SK-N-SH (cell line): ENCODE results near the gene SPTBN1. TPM values are rescaled to one million over a fixed set of nuclear protein-coding genes. Genes with fewer than 3 reads are reported as not detected.

ENCODE experiments used
- CTCF ChIA-PET: fragments of 300-600, 350-600 bp; formaldehyde crosslinking; extraction: SDS; loops from one replicate; lab custom pipeline; 2021; lab: Yijun Ruan, JAX
- POLR2A ChIA-PET: fragments of 350-600 bp; sonication (Branson Sonifier 250); formaldehyde crosslinking; extraction: SDS; loops from one replicate; lab custom pipeline; 2020; ENCODE audit warnings: antibody characterized with exemption, inconsistent platforms; lab: Yijun Ruan, JAX
- DNase-seq: peaks from one replicate; pipeline ENCODE4 v3.0.0; 2012
- H2AFZ ChIP-seq: fragments of 200-600 bp; sonication (generic); 2 replicates; pipeline ENCODE4 v1.8.1; 2016; ENCODE audit warnings: antibody characterized with exemption, mild to moderate bottlenecking, low read depth
- H3F3A ChIP-seq: fragments of 200-600 bp; sonication (generic); replicated peaks from 2 replicates; pipeline ENCODE3; 2016; ENCODE audit warnings: antibody characterized with exemption, mild to moderate bottlenecking; ENCODE audit not compliant: insufficient read depth
- H3K27ac ChIP-seq, 2 experiments: fragments of 200-500 bp in 1 of 2; fragments of 200-600 bp in 1 of 2; sonication (Bioruptor generic) in 1 of 2; sonication (generic), shearing (Covaris generic) in 1 of 2; 2 replicates each; pipeline versions ENCODE4 v1.5.1 to v1.6.1; 2014 to 2016; ENCODE audit warnings: low read depth in 2 of 2, inconsistent platforms in 1 of 2, low read length in 1 of 2, mild to moderate bottlenecking in 1 of 2, mixed read lengths in 1 of 2
- H3K27me3 ChIP-seq: fragments of 200-600 bp; sonication (generic), shearing (Covaris generic); 2 replicates; pipeline ENCODE4 v1.6.1; 2016; ENCODE audit warnings: mixed run types; ENCODE audit not compliant: insufficient read depth
- H3K36me3 ChIP-seq, 2 experiments: fragments of 200-500 bp in 1 of 2; fragments of 200-600 bp in 1 of 2; sonication (Bioruptor generic) in 1 of 2; sonication (generic) in 1 of 2; replicated peaks in 1 of 2; 2 replicates each; pipeline versions ENCODE3 to v1.5.1; 2014 to 2016; ENCODE audit warnings: low read length in 1 of 2, mild to moderate bottlenecking in 1 of 2; ENCODE audit not compliant: insufficient read depth in 2 of 2, control insufficient read depth in 1 of 2
- H3K4me1 ChIP-seq, 2 experiments: fragments of 200-500 bp in 1 of 2; fragments of 200-600 bp in 1 of 2; sonication (Bioruptor generic) in 1 of 2; sonication (generic), shearing (Covaris generic) in 1 of 2; 2 replicates each; pipeline versions ENCODE4 v1.5.1 to v1.6.1; 2014 to 2016; ENCODE audit warnings: low read depth in 1 of 2, low read length in 1 of 2, mixed run types in 1 of 2; ENCODE audit not compliant: insufficient read depth in 2 of 2, control insufficient read depth in 1 of 2
- H3K4me2 ChIP-seq: fragments of 200-600 bp; sonication (generic), shearing (Covaris generic); 2 replicates; pipeline ENCODE4 v1.6.1; 2017; ENCODE audit warnings: mixed run types
- H3K4me3 ChIP-seq, 2 experiments: fragments of 200-500 bp in 1 of 2; fragments of 200-600 bp in 1 of 2; sonication (Bioruptor generic) in 1 of 2; sonication (generic), shearing (Covaris generic) in 1 of 2; 2 replicates each; pipeline versions ENCODE4 v1.5.1 to v1.8.1; 2014 to 2016; ENCODE audit warnings: low read depth in 2 of 2, inconsistent platforms in 1 of 2, low read length in 1 of 2, mild to moderate bottlenecking in 1 of 2, mixed read lengths in 1 of 2, moderate library complexity in 1 of 2
- H3K79me2 ChIP-seq: fragments of 200-600 bp; sonication (generic); 2 replicates; pipeline ENCODE4 v1.8.1; 2017; ENCODE audit warnings: mild to moderate bottlenecking; ENCODE audit not compliant: insufficient read depth
- H3K9ac ChIP-seq: fragments of 200-600 bp; sonication (generic); 2 replicates; pipeline ENCODE4 v1.6.1; 2017; ENCODE audit warnings: mixed run types
- H3K9me2 ChIP-seq: fragments of 200-600 bp; sonication (generic); 2 replicates; pipeline ENCODE4 v1.6.1; 2017; ENCODE audit warnings: mixed run types
- H3K9me3 ChIP-seq: fragments of 200-600 bp; sonication (generic); 2 replicates; pipeline ENCODE4 v1.6.1; 2017; ENCODE audit warnings: mixed run types, mild to moderate bottlenecking, moderate library complexity
- H4K20me1 ChIP-seq: fragments of 200-600 bp; sonication (generic); 2 replicates; pipeline ENCODE4 v1.6.1; 2017; ENCODE audit warnings: mild to moderate bottlenecking, mixed run types; ENCODE audit not compliant: insufficient read depth
- CHD2 ChIP-seq: fragments of 150-350 bp; IDR thresholded peaks from 2 replicates; pipeline ENCODE4 v1.6.1; 2018; ENCODE audit warnings: low read length; ENCODE audit not compliant: partially characterized antibody
- ELF1 ChIP-seq: IDR thresholded peaks from 2 replicates; pipeline ENCODE4 v1.4.0; 2012
- EP300 ChIP-seq, 2 experiments: IDR thresholded peaks; 2 replicates each; pipeline versions ENCODE4 v1.4.0 to v1.6.1; 2012; ENCODE audit warnings: borderline replicate concordance in 1 of 2, low read depth in 1 of 2, low read length in 1 of 2
- FOSL2 ChIP-seq: IDR thresholded peaks from 2 replicates; pipeline ENCODE4 v1.4.0; 2012; ENCODE audit warnings: low read depth, mild to moderate bottlenecking, moderate library complexity, borderline replicate concordance
- FOXJ3 ChIP-seq: sonication (generic); formaldehyde crosslinking; IDR thresholded peaks from 2 replicates; pipeline ENCODE4 v1.5.1; 2020; ENCODE audit warnings: mild to moderate bottlenecking, missing genetic modification reagents
- JUND ChIP-seq: IDR thresholded peaks from 2 replicates; pipeline ENCODE4 v1.4.0; 2012
- MEF2A ChIP-seq: IDR thresholded peaks from 2 replicates; pipeline ENCODE4 v1.4.0; 2012; ENCODE audit warnings: low read depth, borderline replicate concordance
- NFIC ChIP-seq: IDR thresholded peaks from 2 replicates; pipeline ENCODE4 v1.4.0; 2012; ENCODE audit warnings: borderline replicate concordance
- RAD21 ChIP-seq: IDR thresholded peaks from 2 replicates; pipeline ENCODE4 v1.6.1; 2012; ENCODE audit warnings: mild to moderate bottlenecking, low read length
- RXRA ChIP-seq: IDR thresholded peaks from 2 replicates; pipeline ENCODE4 v1.4.0; 2012; ENCODE audit warnings: low read depth, mild to moderate bottlenecking, borderline replicate concordance
- SIN3A ChIP-seq: IDR thresholded peaks from 2 replicates; pipeline ENCODE4 v1.6.1; 2012; ENCODE audit warnings: low read depth, mild to moderate bottlenecking, low read length, moderate library complexity, borderline replicate concordance
- SMC3 ChIP-seq: IDR thresholded peaks from 2 replicates; pipeline ENCODE4 v1.6.1; 2012; ENCODE audit warnings: low read depth, low read length, improper control_type of control experiment
- TAF1 ChIP-seq: IDR thresholded peaks from 2 replicates; pipeline ENCODE4 v1.6.1; 2012; ENCODE audit warnings: low read depth, mild to moderate bottlenecking, low read length, moderate library complexity, borderline replicate concordance
- TCF12 ChIP-seq: IDR thresholded peaks from 2 replicates; pipeline ENCODE4 v1.4.0; 2012
- TEAD4 ChIP-seq: IDR thresholded peaks from 2 replicates; pipeline ENCODE4 v1.4.0; 2012; ENCODE audit warnings: mild to moderate bottlenecking, borderline replicate concordance; ENCODE audit not compliant: insufficient read depth
- YY1 ChIP-seq: IDR thresholded peaks from 2 replicates; pipeline ENCODE4 v1.4.0; 2012; ENCODE audit warnings: low read depth, mild to moderate bottlenecking
- WGBS: methylation state at CpG from one replicate; pipeline ENCODE4 v1.1.6; 2017; ENCODE audit warnings: low lambda C conversion rate; 5-methylcytosine and 5-hydroxymethylcytosine counted together
- polyA plus RNA-seq, 3 experiments: library from polyadenylated mRNA; depleted of rRNA; stranded (reverse); fragments of >200 nt; gene quantifications; 2 replicates each; pipeline ENCODE4 v1.2.3, GENCODE V29; 2012
- TF ChIP-seq, protein P1 (sequence below): IDR thresholded peaks from 2 replicates; pipeline ENCODE4 v1.4.0; 2012; ENCODE audit warnings: low read depth, borderline replicate concordance
- TF ChIP-seq, protein P2 (sequence below): IDR thresholded peaks from 2 replicates; pipeline ENCODE4 v1.4.0; 2012; ENCODE audit warnings: low read depth, borderline replicate concordance
- TF ChIP-seq, protein P3 (sequence below): IDR thresholded peaks from 2 replicates; pipeline ENCODE4 v1.4.0; 2012; ENCODE audit warnings: low read depth
- TF ChIP-seq, protein P4 (sequence below): fragments of 150-350 bp; IDR thresholded peaks from 2 replicates; pipeline ENCODE4 v1.6.1; 2016; ENCODE audit warnings: mild to moderate bottlenecking, low read depth, low read length
- TF ChIP-seq, protein P5 (sequence below): IDR thresholded peaks from 2 replicates; pipeline ENCODE4 v1.6.1; 2012; ENCODE audit warnings: mild to moderate bottlenecking, low read depth, low read length, moderate library complexity

SPTBN1 gene
- polyA plus RNA-seq, 1 of the 3 experiments (the other 2 are of a cell fraction): 29.1 TPM

DNA sequence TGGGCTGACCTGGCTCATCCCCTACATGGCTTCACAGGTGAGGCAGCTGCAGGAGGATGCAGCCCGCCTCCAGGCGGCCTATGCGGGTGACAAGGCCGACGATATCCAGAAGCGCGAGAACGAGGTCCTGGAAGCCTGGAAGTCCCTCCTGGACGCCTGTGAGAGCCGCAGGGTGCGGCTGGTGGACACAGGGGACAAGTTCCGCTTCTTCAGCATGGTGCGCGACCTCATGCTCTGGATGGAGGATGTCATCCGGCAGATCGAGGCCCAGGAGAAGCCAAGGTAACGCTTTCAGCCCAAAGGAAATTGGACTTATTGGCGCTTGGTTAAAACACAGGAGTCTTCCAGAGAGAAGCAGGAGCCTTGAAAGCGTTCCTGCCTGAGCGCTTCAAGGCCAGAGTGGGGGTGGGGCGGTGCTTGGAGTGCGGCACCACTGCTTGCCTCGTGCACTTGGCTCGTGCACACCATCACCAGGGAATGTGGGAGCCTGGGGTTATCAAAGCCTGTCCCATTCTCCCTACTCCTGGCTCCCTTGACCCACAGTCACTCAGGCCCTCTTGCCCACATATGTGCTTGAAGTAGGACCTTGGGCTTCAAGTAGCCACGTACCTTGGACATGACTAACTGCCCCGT, 197.6 kb downstream of the SPTBN1 start (continued):
- TF ChIP-seq, protein P1, sequence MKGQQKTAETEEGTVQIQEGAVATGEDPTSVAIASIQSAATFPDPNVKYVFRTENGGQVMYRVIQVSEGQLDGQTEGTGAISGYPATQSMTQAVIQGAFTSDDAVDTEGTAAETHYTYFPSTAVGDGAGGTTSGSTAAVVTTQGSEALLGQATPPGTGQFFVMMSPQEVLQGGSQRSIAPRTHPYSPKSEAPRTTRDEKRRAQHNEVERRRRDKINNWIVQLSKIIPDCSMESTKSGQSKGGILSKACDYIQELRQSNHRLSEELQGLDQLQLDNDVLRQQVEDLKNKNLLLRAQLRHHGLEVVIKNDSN: no peak
- TF ChIP-seq TCF12 (no peak), EP300 (IDR thresholded peaks at IDR 0.05; ENCODE audit: borderline replicate concordance in 1 of 2, low read depth in 1 of 2, low read length in 1 of 2) (no peak), SMC3 (no peak), YY1 (no peak), JUND (no peak), NFIC (no peak), FOXJ3 (CRISPR knock-in tag) (no peak), CHD2 (no peak), MEF2A (no peak)
- TF ChIP-seq, protein P2, sequence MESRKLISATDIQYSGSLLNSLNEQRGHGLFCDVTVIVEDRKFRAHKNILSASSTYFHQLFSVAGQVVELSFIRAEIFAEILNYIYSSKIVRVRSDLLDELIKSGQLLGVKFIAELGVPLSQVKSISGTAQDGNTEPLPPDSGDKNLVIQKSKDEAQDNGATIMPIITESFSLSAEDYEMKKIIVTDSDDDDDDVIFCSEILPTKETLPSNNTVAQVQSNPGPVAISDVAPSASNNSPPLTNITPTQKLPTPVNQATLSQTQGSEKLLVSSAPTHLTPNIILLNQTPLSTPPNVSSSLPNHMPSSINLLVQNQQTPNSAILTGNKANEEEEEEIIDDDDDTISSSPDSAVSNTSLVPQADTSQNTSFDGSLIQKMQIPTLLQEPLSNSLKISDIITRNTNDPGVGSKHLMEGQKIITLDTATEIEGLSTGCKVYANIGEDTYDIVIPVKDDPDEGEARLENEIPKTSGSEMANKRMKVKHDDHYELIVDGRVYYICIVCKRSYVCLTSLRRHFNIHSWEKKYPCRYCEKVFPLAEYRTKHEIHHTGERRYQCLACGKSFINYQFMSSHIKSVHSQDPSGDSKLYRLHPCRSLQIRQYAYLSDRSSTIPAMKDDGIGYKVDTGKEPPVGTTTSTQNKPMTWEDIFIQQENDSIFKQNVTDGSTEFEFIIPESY: no peak
- TF ChIP-seq, protein P3, sequence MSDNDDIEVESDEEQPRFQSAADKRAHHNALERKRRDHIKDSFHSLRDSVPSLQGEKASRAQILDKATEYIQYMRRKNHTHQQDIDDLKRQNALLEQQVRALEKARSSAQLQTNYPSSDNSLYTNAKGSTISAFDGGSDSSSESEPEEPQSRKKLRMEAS: no peak
- TF ChIP-seq, protein P4, sequence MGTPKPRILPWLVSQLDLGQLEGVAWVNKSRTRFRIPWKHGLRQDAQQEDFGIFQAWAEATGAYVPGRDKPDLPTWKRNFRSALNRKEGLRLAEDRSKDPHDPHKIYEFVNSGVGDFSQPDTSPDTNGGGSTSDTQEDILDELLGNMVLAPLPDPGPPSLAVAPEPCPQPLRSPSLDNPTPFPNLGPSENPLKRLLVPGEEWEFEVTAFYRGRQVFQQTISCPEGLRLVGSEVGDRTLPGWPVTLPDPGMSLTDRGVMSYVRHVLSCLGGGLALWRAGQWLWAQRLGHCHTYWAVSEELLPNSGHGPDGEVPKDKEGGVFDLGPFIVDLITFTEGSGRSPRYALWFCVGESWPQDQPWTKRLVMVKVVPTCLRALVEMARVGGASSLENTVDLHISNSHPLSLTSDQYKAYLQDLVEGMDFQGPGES: no peak

DNA sequence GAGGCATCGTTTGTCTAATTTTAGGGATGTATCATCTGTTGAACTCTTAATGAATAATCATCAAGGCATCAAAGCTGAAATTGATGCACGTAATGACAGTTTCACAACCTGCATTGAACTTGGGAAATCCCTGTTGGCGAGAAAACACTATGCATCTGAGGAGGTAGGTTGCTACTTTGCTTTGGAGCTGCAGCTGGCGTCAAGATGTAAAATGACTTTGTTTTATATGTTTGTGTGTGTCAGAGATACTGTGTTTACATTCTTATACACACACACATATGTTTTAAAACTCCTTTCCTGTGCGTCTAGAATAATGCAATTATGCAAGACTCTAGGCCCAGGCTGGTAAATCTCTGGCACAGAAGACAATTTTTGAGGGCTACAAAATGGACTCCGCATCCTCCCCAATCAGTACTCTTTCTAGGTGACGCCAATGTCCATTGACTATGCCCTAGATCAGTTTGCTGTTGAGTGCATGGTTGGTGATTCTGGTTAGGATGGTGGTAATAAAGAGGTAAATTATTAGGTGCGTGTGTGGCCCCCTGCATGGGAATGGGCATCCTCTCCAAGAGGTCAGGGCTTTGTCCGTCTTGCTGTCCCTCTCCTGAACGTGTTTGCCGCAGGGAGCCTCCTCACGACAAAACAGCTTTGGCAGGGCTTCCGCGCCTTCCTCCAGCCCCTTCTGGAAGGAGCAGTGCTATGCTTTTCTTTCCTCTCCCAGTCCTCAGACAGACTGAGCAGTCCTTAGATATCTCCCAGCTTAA, 199.1 kb downstream of the SPTBN1 start:
- H3K4me1 ChIP-seq: peaks cover 0 to 5% of the 10 kb centered on the region in 2 experiments; a peak in 2 of 4 replicates
- H3K9me2 ChIP-seq: no peaks in the 10 kb centered on the region
- ChIA-PET POLR2A (no interaction called here), CTCF (interaction anchor here (0.7 to 3.0 kb wide), 6 partner anchors 8 to 493 kb away, joined by 3 to 16 read pairs (median 4); no protein-coding TSS in a partner anchor)
- H3K27me3 ChIP-seq: no peaks in the 10 kb centered on the region
- no peak overlapping the region for H3K4me3 ChIP-seq
- H3K9me3 ChIP-seq: no peaks in the 10 kb centered on the region
- DNase-seq: no peak
- peaks cover 7% of the 10 kb centered on the region for H3K79me2 ChIP-seq
- H2AFZ ChIP-seq: no peak overlapping the region
- peaks cover 2% of the 10 kb centered on the region for H3F3A ChIP-seq
- no peak overlapping the region for H3K27ac ChIP-seq
- H3K9ac ChIP-seq: no peak overlapping the region
- H3K36me3 ChIP-seq: peaks cover 83 to 98% of the 10 kb centered on the region in 2 experiments
- H3K4me2 ChIP-seq: no peak overlapping the region
- H4K20me1 ChIP-seq: peaks cover 5% of the 10 kb centered on the region; the same call in 1 of the 2 replicates
- 85% methylated on average over 14 of the region's 14 CpGs for WGBS
- TF ChIP-seq, protein P5, sequence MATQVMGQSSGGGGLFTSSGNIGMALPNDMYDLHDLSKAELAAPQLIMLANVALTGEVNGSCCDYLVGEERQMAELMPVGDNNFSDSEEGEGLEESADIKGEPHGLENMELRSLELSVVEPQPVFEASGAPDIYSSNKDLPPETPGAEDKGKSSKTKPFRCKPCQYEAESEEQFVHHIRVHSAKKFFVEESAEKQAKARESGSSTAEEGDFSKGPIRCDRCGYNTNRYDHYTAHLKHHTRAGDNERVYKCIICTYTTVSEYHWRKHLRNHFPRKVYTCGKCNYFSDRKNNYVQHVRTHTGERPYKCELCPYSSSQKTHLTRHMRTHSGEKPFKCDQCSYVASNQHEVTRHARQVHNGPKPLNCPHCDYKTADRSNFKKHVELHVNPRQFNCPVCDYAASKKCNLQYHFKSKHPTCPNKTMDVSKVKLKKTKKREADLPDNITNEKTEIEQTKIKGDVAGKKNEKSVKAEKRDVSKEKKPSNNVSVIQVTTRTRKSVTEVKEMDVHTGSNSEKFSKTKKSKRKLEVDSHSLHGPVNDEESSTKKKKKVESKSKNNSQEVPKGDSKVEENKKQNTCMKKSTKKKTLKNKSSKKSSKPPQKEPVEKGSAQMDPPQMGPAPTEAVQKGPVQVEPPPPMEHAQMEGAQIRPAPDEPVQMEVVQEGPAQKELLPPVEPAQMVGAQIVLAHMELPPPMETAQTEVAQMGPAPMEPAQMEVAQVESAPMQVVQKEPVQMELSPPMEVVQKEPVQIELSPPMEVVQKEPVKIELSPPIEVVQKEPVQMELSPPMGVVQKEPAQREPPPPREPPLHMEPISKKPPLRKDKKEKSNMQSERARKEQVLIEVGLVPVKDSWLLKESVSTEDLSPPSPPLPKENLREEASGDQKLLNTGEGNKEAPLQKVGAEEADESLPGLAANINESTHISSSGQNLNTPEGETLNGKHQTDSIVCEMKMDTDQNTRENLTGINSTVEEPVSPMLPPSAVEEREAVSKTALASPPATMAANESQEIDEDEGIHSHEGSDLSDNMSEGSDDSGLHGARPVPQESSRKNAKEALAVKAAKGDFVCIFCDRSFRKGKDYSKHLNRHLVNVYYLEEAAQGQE: no peak
- TF ChIP-seq TEAD4 (no peak), SIN3A (no peak), SMC3 (no peak), TAF1 (no peak), EP300 (IDR thresholded peaks at IDR 0.05; ENCODE audit: borderline replicate concordance in 1 of 2, low read depth in 1 of 2, low read length in 1 of 2) (no peak), ELF1 (no peak), FOSL2 (no peak), RAD21 (no peak), MEF2A (no peak), RXRA (no peak)
- TF ChIP-seq, protein P1: no peak
